NCI-H146 (cell line): Measurements from ENCODE around the gene AMIGO1.

ENCODE experiments used
- DNase-seq: peaks from one replicate; lab custom pipeline; 2025; lab: John Stamatoyannopoulos, UW

Gene AMIGO1, protein sequence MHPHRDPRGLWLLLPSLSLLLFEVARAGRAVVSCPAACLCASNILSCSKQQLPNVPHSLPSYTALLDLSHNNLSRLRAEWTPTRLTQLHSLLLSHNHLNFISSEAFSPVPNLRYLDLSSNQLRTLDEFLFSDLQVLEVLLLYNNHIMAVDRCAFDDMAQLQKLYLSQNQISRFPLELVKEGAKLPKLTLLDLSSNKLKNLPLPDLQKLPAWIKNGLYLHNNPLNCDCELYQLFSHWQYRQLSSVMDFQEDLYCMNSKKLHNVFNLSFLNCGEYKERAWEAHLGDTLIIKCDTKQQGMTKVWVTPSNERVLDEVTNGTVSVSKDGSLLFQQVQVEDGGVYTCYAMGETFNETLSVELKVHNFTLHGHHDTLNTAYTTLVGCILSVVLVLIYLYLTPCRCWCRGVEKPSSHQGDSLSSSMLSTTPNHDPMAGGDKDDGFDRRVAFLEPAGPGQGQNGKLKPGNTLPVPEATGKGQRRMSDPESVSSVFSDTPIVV

DNA sequence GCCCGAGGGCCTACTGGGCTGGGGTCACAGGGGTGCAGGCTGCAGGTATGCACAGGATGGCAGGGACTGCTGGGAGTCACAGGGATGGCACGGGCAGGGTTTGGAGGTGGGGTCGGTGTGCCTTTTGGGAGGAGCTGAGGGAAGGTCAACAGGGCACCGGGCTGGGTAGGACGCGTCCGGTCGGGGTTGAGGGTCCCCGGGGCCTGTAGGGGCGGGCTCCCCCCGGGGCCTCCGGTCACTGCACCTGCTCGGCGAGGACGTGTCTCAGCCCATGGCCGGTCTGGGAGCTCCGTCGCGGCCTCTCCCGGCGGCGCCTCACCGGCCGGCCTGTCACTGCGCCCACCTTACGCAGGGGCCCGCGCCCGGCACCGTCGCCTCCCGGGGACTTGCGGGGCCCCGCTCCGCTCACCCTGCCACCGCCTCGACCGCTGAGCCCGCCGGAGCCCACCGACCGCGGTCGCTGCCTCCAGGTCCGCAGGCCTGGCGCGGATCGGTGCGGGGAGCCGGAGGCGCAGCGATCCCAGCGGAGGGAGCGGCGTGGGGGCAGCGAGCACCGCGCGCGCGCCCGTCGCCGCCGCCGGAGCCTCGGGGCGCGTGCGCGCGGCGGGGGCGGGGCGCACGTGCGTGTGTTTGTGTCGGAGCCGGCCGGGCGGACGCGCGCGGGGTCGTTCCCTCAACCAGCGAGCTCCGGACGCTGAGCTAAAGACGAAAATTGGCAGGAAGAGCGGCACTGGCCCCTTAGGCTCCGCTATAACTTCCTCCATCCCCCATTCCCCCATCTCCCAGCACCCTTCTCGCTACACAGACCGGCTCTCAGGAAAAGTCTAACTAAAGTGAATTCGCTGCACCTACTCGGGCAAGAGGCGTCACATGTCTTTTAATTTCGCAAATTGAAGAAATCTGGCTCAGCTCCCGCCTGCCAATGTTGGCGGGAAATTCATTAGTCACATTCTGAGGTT is at the start of gene AMIGO1:
AMIGO1 (minus strand) TSS at position 552 of the 959 bp plus-strand sequence. CDS start 815 bp downstream, outside the sequence.
- peak; percentile 61 for DNase-seq

DNA sequence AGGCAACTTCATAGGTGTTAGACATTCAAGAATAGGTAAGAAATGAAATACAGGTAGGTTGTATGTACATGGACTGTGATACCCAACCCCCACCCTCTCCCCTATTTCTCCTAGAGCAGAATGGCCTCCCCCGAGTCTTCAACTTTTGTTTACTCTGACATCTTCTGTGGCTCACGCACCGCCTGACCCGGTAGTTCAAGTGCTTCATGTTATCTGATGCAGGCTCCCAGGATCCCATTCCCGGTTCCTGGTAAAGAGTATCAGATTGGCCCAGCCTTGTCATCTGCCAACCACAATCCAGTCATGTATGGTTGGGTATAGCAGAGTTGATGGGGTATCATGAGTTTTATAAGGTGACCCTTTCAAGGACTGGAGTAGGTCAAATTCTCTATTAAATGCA is 48.0 kb upstream of the AMIGO1 start:
- DNase-seq = no peak

DNA sequence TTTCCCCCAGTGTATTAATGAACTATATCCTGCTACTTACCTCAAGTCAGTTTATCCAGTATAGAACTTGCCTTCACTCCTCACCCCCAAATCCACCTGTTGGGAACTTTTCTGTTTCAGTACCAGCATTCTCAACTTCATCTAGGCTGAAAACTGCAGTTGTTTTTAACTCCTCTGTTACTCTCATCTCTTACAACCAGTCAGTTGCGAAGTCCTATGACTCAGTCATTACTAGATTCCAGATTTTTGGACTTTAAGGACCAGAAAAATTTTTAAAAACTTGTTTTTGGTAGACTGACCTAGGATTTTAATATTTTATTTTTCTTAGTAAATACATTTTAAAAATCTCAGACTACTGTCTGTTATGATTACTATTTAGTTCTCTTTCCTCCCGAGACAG is 47.0 kb upstream of the AMIGO1 start:
- no peak for DNase-seq

DNA sequence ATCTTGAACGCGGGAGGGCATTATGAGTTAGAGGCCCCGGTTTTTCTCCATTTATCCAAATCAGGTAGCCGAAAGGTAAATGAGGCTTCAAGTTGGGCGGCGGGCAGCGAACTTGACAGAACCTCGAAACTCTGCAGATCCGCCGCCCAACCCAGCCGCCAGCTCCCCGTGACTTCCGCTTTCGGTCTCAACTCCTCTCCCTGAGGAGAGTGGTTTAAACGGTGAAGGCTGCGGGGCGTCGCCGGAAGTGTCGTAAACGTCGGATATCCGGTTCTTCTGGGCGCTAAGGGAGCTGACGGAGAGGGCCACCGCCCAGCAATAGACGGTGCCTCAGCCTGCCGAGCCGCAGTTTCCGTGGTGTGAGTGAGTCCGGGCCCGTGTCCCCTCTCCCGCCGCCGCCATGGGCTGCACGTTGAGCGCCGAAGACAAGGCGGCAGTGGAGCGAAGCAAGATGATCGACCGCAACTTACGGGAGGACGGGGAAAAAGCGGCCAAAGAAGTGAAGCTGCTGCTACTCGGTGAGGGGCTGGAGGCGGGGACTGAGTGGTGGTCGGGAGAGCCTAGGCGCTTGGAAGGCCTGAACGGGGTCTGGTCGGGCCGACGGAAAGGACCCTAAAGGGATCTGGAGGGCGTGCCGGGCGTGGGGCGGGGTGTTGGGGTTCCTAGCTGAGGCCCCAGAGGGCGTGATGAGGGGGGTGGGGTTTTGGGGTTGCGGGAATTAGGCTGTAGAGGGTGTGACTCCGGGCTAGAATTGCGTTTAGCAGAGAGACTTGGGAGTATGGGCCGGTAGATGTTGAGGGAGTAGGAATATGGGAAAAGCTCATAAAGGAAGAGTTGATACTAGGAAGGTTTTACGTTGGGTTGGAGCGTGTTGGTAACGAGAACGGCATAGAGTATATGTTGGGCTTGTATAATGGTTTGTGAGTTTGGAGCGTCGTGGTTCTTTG is 39.1 kb upstream of the AMIGO1 start, which contains the start of gene GNAI3:
GNAI3 (plus strand) TSS at position 295 of the 947 bp plus-strand sequence; CDS start at position 401, 106 bp downstream.
- peak; percentile 92 for DNase-seq

DNA sequence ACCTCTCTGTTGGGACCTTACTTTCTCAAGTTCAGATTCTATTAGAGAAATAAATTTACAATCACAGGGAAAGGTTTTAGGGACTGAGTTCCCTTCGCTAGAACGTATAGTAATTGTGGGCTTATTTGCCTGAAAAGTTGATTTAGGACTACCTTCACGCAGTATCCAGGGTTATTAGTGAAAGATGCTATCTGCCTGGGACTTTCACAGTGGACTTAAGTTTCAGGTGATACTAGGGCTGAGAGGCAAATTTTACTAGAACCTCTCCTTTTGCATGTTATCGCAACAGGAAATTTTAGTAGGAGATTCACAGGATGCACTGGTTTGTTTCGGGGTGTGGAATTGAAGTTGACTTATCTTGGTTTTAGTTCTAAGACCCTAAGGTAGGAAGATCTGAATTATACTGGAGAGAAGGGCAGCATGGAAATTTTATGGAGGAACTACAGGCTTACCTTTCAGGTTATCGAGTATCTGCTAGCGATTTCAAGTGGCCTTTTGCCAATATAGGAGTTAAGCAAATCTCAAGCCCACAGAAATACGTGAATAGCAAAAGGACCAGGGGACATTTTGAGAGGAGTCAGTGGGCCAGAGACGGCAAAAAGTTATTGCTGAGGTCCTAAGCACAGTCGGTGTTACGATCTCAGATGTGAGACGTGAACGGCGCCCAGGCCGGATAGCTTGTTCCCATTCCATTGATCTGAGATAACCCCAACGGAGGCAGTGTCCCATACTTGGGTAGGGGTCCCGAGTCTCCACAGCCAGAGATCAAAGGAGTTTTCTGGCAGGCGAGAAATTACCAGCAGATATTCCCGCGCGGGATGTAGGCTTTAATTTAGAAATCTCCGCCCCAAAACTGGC is 38.2 kb upstream of the AMIGO1 start:
- DNase-seq = no peak

DNA sequence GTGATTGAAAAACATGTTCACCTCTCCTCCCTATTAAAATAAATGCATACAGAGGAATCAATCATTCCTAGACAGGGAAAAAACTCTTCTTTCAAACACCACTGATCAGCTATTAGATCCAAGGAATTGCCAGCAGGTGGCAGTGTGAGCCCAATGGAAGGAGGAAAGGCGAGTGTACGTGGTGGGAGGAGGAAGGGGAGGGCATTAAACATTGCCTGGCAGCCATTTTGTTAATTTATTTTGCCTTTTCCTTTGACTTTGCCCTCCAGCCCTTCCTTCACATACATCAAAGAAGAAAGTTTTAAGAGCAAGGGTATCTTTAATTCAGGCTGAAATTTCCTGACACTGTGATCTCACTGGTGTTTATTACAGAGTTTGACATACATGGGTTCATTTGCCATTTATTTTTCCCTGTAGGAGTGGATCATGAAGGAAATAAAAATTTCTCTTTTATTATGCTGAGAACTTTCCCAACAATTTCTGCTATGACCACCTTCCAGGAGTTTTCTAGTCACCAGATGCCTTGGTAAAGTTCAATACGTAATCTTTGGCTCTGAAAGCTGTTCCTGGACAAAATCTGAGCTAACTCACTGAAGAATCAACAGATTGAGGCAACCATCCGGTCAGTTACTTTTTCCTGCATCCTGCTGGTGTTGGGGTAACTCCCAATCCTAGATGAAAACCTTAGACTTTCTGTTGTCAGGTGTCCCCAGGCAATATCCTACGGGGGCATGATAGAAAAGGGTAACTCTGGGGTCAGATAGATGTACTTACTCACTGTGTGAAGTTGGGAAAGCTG is 37.0 kb upstream of the AMIGO1 start:
- DNase-seq = peak; percentile 88

DNA sequence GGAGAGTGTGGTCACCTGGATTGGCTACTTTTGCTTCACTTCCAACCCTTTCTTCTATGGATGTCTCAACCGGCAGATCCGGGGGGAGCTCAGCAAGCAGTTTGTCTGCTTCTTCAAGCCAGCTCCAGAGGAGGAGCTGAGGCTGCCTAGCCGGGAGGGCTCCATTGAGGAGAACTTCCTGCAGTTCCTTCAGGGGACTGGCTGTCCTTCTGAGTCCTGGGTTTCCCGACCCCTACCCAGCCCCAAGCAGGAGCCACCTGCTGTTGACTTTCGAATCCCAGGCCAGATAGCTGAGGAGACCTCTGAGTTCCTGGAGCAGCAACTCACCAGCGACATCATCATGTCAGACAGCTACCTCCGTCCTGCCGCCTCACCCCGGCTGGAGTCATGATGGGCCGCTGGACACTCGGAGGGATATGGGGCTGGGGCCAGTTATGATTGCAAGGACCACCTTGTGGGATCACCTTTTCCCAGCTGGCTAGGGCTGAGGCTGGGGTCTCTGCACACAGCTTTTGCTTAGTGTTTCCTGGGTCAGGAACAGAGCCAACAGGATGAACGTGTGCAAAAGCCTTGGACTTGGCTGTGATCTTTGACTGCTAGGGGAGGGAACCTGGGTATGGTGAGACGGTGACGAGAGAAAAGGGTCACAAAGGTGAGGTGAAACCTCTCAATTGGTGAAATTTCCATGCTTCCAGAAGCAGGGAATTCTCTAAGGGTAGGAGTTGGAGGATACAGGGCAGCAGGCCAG is 34.6 kb upstream of the AMIGO1 start:
- DNase-seq = no peak

DNA sequence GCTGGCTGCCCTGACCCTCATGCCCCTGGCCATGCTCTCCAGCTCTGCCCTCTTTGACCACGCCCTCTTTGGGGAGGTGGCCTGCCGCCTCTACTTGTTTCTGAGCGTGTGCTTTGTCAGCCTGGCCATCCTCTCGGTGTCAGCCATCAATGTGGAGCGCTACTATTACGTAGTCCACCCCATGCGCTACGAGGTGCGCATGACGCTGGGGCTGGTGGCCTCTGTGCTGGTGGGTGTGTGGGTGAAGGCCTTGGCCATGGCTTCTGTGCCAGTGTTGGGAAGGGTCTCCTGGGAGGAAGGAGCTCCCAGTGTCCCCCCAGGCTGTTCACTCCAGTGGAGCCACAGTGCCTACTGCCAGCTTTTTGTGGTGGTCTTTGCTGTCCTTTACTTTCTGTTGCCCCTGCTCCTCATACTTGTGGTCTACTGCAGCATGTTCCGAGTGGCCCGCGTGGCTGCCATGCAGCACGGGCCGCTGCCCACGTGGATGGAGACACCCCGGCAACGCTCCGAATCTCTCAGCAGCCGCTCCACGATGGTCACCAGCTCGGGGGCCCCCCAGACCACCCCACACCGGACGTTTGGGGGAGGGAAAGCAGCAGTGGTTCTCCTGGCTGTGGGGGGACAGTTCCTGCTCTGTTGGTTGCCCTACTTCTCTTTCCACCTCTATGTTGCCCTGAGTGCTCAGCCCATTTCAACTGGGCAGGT is 33.9 kb upstream of the AMIGO1 start:
- DNase-seq = no peak

DNA sequence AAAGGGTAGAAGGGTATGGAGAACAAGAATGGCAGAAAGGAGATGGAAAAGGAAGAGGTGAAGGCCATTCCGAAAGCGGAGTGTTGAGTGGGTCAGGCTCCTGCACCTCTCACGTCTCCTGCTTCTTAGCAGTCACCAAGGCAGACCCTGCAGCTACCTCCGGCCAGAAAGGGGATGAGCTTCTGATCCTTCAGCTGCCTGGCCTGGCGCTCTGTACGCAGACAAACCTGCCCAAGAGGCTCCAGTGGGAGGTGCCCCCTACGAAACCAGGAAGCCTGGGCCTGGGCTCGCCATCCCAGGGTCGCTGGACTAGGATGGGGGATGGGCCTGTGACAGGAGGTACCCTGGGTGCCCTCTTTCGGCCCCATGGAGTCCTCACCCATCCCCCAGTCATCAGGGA is 33.1 kb upstream of the AMIGO1 start:
- DNase-seq = no peak

DNA sequence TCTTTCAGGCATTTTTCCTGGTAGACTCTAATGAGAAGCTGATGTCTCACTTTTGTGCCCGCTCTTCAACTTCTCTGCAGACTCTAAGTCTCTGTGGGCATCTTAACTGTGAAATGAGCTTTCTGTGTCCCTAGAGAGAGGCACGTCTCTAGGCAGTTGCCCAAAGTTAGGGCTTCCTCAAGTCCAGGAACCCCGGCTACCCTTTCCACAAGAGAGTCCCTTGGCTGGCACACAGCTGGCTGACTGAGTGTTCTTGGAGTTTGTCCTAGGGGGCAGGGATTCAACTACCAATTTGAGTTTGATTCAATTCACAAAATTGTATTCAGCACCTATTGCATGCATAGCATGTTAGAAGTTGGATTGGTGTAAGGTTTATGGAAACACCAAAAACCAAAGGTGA is 31.6 kb upstream of the AMIGO1 start:
- no peak for DNase-seq

DNA sequence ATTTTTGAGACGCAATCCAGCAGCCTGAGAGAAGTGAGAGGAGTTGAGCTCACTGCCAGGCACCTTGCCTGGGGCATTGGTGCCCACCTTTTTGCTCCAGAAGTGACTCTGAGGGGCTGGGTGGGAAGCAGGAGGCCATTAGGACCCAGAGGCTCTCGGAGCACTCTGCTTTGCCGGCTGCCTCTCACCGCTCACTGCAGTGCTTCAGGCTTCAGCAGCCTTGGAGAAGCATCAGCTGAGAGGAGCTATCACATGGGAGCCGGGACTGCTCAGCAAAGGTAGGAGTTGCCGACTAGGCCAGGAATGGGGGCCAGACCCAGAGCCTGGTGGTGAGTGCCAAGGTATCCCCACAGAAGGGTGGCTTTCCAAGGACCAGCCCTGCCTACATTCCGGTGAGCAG is 30.1 kb upstream of the AMIGO1 start, which contains the start of gene GPR61:
GPR61 (plus strand) TSS at position 197 of the 400 bp plus-strand sequence. CDS start 3,151 bp downstream, outside the sequence.
- no peak for DNase-seq

DNA sequence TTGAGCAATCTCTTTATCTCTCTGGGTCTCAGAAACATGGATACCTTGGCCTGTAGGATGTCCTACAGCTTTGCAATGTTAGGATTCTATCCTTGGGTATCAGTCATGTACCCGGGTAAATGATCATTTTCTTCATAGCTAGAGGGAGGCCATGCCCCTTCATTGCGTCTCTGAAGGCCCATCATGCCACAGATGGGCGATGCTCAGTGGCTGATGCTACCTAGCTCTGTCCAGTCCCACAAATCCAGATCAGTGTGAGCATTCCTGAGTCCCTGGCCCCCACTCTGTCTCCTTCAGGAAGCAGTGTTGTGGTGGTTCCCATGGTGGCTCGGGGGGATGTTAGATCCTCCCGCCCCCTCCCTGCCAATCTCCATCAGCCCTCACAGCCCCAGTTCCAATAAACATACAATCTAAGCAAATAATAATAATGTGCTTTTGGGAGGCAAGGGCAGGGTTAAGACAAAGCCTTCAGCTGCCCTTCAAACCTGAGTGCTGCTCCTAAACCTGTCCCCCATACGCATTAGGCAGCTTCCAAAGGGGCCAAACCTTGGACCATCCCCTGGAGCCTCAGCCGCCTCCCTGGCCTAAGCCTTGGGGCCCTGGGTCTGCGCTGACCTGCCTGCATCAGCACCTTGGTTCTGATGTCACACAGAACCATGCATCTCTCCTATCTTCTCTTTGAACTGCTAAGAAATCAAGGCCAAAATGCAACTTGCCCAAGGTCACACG is 29.5 kb upstream of the AMIGO1 start:
- DNase-seq = no peak

DNA sequence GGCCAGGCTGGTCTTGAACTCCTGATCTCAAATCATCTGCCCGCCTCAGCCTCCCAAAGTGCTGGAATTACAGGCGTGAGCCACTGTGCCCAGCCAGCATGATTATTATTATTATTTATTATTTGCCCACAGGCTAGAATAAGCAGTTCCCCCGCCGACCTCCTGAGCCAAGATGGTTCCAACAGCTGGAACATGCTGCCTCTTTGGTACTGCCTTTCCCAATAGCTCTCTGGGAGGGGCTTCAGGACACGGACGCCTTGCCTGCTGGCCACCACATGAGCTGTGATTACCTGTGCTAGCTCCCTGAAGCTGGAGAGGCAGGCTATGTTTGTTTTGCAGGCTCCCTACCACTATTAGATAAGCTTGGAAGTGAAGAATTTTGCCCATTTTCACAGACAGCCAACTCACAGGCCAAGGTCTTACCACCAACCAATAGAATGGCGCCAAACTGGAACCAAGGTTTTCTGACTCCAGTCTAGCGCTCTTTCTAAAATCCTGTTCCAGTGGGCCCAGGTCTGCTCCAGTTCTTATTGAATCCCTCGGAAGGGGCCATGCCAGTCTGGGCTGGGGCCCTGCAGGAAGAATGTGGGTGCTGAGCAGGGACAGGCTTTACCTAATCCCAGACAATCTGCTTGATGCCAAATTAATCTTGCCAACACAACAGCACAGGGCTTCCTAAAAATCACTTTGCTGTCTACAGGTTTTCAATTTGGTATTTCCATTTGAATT is 28.1 kb upstream of the AMIGO1 start:
- no peak for DNase-seq

DNA sequence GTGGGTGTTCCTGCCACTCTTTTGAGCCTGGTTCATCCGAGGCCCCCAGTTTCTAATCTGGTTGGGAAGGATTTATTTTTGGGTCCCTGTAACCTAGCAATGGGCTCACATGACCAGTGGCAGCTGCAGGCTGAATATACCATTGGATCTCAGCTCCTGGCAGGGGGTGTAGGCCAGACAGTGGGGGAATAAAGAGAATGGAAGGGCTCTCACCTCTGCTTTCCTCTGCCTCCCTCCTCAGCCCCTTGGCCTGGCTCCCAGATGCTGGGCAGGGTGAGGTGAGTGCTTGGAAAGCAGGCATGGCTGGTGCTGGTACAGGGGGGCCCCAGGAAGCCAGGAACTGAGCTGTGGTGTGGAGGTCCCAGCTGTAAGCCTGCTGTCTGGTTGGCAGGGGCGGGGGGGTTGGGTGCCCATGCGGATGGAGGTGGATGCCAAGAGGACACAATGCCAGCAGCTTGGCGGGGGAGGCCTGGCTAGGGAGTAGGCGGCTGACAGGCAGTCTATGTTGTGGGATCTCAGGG is 26.5 kb upstream of the AMIGO1 start:
- DNase-seq = no peak

DNA sequence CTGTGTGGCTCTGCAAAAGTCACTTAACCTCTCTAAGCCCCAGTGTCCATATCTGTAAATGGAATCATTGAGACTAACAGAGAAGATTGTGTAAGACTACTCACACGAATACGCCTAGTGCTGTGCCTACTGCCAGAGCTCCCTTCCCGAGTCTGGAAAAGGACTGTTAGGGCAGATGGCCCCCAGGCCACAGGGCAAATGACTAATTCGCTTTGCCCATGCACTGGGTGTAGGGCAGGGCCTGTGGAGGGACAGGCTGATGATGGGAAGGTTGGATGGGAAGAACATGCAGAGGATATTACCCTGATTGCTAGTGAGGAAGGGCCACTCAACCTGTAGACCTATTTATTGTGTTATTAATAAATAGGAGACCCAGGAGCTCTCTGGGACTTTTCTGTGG is 26.0 kb upstream of the AMIGO1 start:
- no peak for DNase-seq

DNA sequence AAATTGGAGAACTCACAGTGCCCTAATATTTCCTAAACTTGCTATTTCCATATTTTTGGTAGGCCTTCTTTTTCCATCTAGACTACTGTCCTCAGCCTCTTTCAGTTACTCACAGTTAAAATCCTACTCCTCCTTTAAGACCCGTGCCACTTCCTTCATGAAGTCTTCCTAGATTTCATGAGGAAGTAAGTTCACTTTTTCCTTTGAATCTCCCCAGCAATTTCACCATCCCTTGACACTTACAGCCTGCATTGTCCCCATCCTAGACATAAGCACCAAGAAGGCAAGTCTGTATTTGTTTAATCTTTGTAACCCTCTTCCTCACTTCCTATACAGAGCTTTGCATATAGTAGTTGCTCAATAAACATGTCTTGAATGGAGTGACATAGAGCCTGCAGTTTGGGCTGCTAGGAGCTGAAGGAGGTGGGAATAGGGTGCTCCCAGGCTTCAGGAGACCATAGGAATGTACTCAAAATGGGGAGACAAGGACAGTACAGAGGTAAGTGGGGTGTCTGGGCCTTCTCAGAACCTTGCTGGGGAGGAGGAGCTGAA is 24.9 kb upstream of the AMIGO1 start:
- DNase-seq = no peak
